GM19324 (cell line): ENCODE measurements around the gene AK9.
"Not testable (repeated sequence)": the region's sequence is repeated elsewhere in the genome, so short reads cannot be mapped to it uniquely, and the experiment has no call there.

ENCODE experiments used
- ATAC-seq: cut with Tn5 transposase; IDR thresholded peaks from one replicate; pipeline ENCODE4 v1.9.1; 2021; ENCODE audit warnings: mild to moderate bottlenecking, moderate library complexity; ENCODE audit not compliant: unreplicated experiment, low FRiP score

AK9 gene

DNA sequence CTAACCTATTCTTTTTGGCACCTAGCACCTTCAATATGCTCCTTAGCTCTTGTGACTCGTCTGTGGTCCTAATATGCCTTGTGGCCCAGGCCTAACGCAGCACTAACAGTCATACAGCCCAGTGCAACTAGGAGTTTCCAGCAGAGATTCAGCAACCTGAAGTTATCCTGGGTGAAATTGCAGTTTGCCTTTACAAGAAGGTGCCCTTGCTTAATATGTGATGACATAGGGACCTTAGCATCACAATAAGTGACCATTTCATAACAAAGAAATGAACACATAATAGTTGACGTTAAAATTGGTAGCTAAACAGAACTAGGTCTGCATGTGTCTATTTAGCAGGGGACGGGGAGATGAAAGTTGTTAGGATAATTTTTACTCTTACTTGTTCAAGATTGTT, 10.2 kb upstream of the AK9 start:
- no peak for ATAC-seq

DNA sequence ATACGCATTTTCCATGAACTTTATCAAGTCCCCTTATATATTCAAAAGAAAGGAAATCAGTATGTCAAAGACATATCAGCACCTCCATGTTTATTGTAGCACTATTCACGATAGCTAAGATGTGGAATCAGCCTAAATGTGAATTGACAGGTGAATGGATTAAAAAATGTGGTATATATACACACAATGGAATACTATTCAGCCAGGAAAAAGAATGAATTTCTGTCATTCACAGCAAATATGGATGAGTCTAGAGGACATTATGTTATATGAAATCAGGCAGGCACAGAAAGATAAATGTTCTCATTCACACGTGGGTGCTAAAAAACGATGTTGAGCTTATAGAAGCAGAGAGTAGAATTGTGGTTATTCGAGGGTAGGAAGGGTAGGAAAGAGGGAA, 5.4 kb upstream of the AK9 start:
- no peak for ATAC-seq

DNA sequence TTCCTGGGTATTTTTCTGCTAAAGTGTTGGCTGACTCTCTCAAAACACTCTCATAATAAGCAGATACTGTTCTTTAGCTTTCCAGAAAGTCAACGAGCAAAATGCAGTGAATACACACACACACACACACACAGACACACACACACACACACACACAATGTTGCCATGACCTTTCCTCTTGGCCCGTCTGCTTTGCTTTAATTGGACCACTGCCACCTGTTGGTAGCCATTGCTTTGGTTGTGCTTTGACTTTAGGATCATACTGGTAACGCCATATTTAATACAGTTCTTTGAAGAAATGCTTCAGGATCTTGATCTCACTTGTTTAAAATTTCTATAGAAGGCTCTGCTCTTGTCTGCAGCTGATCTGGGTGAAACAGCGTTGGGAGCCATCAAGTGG, 4.5 kb upstream of the AK9 start:
- ATAC-seq, result no peak

- peak; percentile 32 for ATAC-seq
Measured at GRCh38 chr6:109693111-109693510, 2.1 kb upstream of the AK9 start.

DNA sequence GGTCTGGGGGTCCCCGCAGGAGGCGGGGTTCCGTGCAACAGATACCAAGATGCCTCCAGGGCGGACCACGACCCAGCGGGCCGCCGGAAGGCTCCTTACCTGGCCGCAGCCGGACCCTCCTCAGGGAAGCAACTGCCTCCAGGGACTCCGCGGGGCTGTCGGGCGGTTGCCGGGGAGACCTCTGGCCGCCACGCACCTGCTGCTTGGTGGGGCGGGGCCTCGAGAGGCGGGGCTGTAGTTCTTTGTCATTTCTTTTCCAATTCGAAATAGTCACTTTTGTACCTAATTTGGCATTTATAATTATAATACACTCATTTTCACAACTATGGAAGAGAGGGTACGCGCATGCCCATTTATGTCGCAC, 647 bp downstream of the AK9 start:
- ATAC-seq, result peak; percentile 38

GRCh38 chr6:109687271-109687761, 3.7 kb downstream of the AK9 start:
- ATAC-seq, result no peak

DNA sequence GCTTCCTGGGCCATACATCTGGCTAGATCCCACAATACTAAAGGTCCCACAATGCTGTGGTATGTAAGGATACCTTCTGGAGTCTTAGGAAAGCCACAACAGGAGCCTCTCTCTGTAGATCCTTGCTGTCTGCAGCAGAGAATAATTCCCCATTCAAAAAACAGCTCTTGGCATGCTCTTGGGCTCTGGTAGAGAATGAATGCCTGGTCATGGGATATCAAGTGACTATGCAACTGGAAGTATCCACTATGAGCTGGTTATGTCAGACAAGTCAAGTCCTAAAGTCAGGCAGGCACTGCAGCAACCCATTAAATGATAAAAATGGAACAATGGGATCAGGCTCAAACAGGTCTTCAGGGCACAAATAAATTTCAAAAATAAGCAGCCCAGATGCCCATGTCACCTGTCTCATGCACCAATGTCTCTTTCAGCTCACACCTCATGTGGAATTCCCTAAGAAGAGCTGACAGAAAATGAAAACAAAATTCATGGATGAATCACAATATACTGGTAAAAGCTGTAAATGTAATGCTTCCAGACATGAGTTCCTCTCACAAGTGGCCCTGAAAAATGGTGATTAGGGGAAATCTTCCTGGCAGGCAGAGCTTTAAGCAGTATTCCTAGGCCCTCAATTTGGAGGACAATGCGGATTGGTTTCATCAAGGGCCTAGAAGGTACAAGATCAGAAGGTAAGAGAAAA, 4.3 kb downstream of the AK9 start:
- no peak for ATAC-seq

DNA sequence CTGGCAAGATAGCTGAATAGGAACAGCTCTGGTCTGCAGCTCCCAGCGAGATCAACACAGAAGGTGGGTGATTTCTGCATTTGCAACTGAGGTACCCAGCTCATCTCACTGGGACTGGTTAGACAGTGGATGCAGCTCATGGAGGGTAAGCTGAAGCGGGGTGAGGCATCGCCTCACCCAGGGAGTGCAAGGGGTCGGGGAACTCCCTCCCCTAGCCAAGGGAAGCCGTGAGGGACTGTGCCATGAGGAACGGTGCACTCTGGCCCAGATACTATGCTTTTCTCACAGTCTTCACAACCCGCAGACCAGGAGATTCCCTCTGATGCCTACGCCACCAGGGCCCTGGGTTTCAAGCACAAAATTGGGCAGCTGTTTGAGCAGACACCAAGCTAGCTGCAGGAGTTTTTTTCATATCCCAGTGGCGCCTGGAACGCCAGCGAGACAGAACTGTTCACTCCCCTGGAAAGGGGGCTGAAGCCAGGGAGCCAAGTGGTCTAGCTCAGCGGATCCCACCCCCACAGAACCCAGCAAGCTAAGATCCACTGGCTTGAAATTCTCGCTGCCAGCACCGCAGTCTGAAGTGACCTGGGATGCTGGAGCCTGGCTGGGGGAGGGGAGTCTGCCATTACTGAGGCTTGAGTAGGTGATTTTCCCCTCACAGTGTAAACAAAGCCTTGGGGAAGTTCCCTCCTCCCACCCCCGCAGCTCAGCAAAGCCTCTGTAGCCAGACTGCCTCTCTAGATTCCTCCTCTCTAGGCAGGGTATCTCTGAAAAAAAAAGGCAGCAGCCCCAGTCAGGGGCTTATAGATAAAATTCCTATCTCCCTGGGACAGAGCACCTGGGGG, 12.1 kb downstream of the AK9 start:
- ATAC-seq, result not testable (repeated sequence)

DNA sequence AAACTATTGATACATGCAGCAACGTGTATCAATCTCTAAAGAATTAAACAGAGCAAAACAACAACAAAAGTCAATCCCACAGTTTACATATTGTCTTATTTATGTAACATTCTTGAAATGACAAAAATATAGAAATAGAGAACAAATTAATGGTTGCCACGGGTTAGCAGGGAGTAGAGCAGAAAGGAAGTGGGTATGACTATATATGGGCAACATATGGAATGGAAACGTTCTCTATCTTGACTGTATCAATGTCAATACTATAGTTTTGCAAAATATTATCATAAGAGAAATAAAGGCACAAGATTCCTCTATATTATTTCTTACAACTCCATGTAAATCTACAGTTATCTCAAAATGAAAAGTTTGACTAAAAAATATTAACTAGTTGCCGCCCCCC, 12.8 kb downstream of the AK9 start:
- no peak for ATAC-seq

DNA sequence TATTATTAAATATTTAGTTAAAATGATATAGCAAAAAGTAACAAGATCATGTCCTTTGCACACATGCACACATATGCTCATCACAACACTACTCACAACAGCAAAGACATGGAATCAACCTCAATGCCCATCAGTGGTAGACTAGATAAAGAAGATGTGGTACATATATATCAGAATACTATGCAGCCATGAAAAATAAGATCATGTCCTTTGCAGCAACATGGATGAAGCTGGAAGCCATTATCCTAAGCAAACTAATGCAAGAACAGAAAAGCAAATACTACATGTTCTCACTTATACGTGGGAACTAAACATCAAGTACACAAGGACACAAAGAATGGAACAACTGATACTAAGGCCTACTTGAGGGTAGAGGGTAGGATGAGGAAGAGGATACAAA, 14.3 kb downstream of the AK9 start:
- no peak for ATAC-seq

DNA sequence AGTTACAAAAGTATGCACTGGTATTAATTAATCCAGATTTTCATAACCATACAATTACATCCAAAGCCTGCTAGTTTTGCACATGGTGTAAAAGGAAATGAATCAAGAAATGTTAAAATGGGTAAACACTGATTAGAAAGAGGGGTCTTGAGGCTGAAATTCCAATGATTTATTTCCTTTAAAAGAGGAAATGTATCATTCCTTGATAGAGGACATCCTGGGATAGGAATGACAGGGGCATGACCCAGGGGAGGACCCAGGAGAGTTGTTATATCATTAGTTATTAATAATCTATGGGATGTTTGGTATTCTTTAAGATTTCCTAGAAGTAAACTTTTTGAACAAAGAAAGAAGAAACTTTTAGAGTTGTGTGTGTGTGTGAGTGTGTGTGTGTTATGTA, 18.2 kb downstream of the AK9 start:
- no peak for ATAC-seq

DNA sequence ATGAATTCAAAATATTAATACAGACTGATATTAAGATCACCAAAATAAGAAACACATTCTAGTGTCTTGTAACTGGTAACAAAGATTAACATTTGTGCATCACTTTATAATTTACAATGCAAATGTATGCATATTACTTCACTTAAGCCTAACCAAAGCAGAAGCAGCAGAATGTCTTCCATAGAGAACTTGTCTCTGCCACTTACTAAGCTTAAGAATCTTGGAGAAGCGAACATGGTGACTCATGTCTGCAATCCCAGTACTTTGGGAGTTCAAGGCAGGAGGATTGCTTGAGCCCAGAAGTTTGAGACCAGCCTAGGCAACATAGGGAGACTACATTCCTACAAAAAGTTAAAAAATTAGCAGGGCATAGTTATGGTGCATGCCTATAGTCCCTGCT, 18.8 kb downstream of the AK9 start:
- ATAC-seq, result no peak

- ATAC-seq, result no peak
Measured at GRCh38 chr6:109671733-109672132, 19.3 kb downstream of the AK9 start.

DNA sequence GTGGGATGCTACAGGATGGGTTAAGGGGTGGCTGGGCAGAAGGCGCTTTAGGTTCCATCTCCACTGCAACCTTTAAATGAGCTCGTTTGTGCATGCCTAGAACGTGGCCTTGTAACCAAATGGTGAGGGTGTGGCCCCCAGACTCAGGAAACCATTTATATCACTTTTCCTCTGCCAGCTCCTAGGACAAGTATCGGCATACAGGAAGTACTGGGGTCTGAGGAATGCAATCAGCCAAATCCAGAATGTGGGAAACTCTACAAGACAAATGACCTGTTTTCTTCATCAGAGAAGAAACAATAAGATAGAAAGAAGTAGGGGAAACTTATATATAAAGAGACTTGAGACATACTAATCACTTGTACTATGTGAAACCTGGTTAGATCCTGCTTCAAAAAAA, 21.2 kb downstream of the AK9 start:
- ATAC-seq, result no peak

DNA sequence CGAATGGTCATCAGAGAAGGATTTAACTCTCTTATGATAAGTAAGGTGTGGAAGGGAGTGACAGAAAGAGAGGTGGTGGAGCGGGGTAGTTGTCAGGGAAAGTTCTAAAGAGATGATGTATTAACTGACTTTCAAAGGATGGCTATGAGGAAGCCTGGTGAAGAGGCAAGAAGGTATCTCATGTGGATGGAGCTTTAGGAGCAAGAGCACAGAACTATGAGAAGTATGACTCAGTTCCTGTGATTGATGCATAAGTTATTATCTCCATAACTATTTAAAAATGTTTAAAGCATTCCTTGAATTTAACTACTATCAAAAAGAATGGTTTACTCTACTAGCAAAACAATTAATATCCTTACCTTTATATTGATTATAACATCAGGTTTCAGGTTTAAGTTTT, 28.8 kb downstream of the AK9 start:
- no peak for ATAC-seq

- ATAC-seq, result no peak
Measured at GRCh38 chr6:109660526-109661320, 30.3 kb downstream of the AK9 start.

GRCh38 chr6:109655761-109656262, 35.2 kb downstream of the AK9 start:
- no peak for ATAC-seq

DNA sequence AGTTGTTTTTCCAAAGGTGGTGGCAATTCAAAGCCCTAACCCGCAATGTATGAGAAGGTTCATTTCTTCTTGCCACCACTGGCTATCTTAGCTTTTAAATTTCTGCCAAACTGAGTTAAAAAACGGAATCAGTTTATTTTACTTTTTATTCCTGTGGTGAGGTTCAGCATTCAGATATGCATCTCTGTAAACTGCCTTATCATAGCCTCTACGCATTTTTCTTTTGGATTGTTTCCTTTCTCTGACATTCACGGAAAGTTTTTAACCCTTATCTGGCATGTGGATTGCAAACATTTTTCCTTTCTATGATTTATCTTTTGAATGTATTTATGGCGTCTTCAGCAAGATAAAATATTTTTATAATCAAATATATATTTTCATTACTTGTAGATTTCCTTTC, 37.7 kb downstream of the AK9 start:
- ATAC-seq, result no peak

DNA sequence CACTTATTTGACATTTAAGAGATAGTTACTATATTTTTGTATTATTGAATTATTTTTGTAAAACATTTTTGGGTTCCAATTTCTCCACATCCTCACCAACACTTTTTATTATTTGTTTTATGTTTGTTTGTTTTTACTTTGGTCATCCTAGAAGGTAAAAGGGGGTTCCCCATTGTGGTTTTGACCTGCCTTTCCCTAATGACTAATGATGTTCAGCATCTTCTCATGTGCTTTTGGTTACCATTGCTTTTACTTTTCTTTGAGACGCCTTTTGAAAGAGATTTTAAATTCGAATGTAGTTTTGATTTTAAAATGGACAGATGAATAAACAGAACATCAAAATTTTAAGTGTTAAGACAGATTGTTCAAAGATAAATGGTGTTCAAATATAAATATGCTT, 46.9 kb downstream of the AK9 start:
- no peak for ATAC-seq

- ATAC-seq, result no peak
Measured at GRCh38 chr6:109632405-109632804, 58.6 kb downstream of the AK9 start.

DNA sequence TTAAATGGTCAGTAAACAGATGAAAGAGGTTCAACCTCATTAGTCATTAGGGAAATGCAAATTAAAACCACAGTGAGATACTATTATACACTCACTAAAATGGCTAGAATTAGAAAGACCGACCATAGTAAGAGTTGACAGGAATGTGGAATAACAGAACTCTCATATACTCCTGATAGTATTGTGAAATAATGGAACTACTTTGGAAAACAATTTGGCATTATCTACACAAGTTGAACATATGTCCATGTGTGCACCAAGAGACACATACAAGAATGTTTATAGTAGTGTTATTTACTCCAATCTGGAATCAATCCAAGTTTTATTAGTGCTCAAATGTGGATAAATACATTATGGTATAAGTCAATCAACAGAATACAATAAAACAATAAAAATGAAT, 59.6 kb downstream of the AK9 start:
- ATAC-seq, result no peak
